Measurements from ENCODE around the gene GNAO1. TPM values are rescaled to one million over a fixed set of nuclear protein-coding genes. Genes with fewer than 3 reads are reported as not detected.

The GNAO1 gene
- polyA plus RNA-seq, 1 donor from 2014 or later = 31.5 TPM

DNA sequence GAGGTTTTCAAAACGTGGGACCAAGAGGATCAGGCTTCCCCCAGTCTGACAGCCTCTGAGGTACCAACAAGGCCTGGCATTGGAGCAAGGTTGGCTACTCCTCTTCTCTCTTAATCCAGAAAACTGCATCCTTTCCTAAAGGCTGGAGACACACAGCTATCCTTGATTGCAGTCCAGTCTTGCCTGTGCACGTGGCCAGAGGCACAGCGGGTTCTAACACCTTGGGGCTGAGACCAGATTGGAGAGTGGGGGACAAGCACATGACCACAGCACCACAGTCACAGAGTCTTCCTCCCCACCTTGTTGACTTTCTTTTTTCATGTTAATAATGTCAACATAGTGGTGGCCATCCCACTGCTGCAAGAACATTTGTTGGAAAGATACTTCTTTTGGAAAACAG lies 46.9 kb downstream of the GNAO1 start:
- Histone ChIP-seq H3K9me2 (ENCODE audit: insufficient read depth, low read length) (no peaks in the 10 kb centered on the region), H3K27ac (ENCODE audit: low read length) (no peak overlapping the region), H3K4me3 (ENCODE audit: low read length) (no peak overlapping the region), H3K36me3 (ENCODE audit: insufficient read depth, low read length) (no peaks in the 10 kb centered on the region), H3K4me2 (ENCODE audit: low read length) (no peak overlapping the region), H3F3A (ENCODE audit: insufficient read depth, low read length, poor library complexity, severe bottlenecking) (no peaks in the 10 kb centered on the region), H3K9me3 (ENCODE audit: low read length) (no peaks in the 10 kb centered on the region), H3K27me3 (ENCODE audit: insufficient read depth, low read depth, low read length) (no peaks in the 10 kb centered on the region), H4K20me1 (ENCODE audit: insufficient read depth) (peaks cover 16% of the 10 kb centered on the region), H3K79me2 (replicated peaks; ENCODE audit: insufficient read depth, low read length) (peaks cover 20% of the 10 kb centered on the region), H2AFZ (ENCODE audit: low read depth, low read length) (no peak overlapping the region), H3K9ac (ENCODE audit: low read length) (no peak overlapping the region)
- TF ChIP-seq RAD21 (conservative IDR thresholded peaks at IDR 0.05) (no peak), TAF1 (IDR thresholded peaks at IDR 0.05; ENCODE audit: low read depth) (no peak), EZH2 (IDR thresholded peaks at IDR 0.05; ENCODE audit: borderline replicate concordance, insufficient read depth, low read length, poor library complexity, severe bottlenecking) (no peak), SMC3 (conservative IDR thresholded peaks at IDR 0.05; ENCODE audit: poor library complexity) (no peak), MXI1 (conservative IDR thresholded peaks at IDR 0.05; ENCODE audit: poor library complexity, severe bottlenecking) (no peak), EP300 (conservative IDR thresholded peaks at IDR 0.05; ENCODE audit: poor library complexity, severe bottlenecking) (no peak)
- TF ChIP-seq, protein P1, sequence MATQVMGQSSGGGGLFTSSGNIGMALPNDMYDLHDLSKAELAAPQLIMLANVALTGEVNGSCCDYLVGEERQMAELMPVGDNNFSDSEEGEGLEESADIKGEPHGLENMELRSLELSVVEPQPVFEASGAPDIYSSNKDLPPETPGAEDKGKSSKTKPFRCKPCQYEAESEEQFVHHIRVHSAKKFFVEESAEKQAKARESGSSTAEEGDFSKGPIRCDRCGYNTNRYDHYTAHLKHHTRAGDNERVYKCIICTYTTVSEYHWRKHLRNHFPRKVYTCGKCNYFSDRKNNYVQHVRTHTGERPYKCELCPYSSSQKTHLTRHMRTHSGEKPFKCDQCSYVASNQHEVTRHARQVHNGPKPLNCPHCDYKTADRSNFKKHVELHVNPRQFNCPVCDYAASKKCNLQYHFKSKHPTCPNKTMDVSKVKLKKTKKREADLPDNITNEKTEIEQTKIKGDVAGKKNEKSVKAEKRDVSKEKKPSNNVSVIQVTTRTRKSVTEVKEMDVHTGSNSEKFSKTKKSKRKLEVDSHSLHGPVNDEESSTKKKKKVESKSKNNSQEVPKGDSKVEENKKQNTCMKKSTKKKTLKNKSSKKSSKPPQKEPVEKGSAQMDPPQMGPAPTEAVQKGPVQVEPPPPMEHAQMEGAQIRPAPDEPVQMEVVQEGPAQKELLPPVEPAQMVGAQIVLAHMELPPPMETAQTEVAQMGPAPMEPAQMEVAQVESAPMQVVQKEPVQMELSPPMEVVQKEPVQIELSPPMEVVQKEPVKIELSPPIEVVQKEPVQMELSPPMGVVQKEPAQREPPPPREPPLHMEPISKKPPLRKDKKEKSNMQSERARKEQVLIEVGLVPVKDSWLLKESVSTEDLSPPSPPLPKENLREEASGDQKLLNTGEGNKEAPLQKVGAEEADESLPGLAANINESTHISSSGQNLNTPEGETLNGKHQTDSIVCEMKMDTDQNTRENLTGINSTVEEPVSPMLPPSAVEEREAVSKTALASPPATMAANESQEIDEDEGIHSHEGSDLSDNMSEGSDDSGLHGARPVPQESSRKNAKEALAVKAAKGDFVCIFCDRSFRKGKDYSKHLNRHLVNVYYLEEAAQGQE (IDR thresholded peaks at IDR 0.05; ENCODE audit: borderline replicate concordance) = no peak

DNA sequence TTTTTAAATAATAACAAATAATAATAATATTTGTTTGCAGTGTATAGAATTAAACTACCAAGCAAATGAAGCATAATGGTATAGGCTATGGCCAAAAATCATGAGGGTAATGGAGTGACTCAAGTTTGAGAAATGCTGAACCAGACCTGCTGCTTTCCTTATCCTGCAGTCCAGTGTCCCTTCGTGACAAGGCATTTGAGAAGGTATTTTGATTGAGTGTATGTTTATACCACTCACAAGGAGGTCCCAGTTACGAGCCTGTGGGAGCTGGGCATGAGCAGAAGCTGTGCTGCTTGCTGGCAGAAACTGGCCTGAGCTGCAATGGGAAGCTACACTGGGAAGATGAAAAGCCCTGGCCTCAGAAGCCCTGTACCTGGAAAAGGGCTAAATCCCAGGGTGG lies 50.3 kb downstream of the GNAO1 start:
- H3K4me3 ChIP-seq (ENCODE audit: low read length) = no peak overlapping the region
- no peaks in the 10 kb centered on the region for H3K36me3 ChIP-seq (ENCODE audit: insufficient read depth, low read length)
- peaks cover 12% of the 10 kb centered on the region for H4K20me1 ChIP-seq (ENCODE audit: insufficient read depth)
- H3K4me2 ChIP-seq (ENCODE audit: low read length) = no peak overlapping the region
- no peaks in the 10 kb centered on the region for H3K9me2 ChIP-seq (ENCODE audit: insufficient read depth, low read length)
- H3K27me3 ChIP-seq (ENCODE audit: insufficient read depth, low read depth, low read length) = no peaks in the 10 kb centered on the region
- H3F3A ChIP-seq (ENCODE audit: insufficient read depth, low read length, poor library complexity, severe bottlenecking) = no peaks in the 10 kb centered on the region
- peaks cover 15% of the 10 kb centered on the region for H3K79me2 ChIP-seq (replicated peaks; ENCODE audit: insufficient read depth, low read length)
- TF ChIP-seq TAF1 (IDR thresholded peaks at IDR 0.05; ENCODE audit: low read depth) (no peak), MXI1 (conservative IDR thresholded peaks at IDR 0.05; ENCODE audit: poor library complexity, severe bottlenecking) (no peak), SMC3 (conservative IDR thresholded peaks at IDR 0.05; ENCODE audit: poor library complexity) (no peak)
- H3K9me3 ChIP-seq (ENCODE audit: low read length) = no peaks in the 10 kb centered on the region
- no peak overlapping the region for H2AFZ ChIP-seq (ENCODE audit: low read depth, low read length)
- no peak overlapping the region for H3K27ac ChIP-seq (ENCODE audit: low read length)
- H3K9ac ChIP-seq (ENCODE audit: low read length) = no peak overlapping the region

DNA sequence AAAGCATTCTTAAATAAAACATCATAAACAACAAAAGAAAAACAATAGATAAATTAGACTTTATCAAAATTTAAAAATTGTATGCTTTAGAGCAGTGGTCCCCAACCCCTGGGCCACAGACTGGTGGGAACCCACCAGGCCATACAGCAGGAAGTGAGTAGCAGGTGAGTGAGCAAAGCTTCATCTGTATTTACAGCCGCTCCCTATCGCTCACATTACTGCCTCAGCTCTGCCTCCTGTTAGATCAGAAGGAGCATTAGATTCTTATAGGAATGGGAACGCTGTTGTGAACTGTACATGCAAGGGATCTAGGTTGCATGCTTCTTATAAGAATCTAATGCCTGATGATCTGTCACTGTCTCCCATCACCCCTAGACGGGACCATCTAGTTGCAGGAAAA lies 51.5 kb downstream of the GNAO1 start:
- H4K20me1 ChIP-seq (ENCODE audit: insufficient read depth) = peaks cover 12% of the 10 kb centered on the region
- H3K36me3 ChIP-seq (ENCODE audit: insufficient read depth, low read length) = no peaks in the 10 kb centered on the region
- H3K27ac ChIP-seq (ENCODE audit: low read length) = no peak overlapping the region
- no peak overlapping the region for H3K9ac ChIP-seq (ENCODE audit: low read length)
- H3K4me2 ChIP-seq (ENCODE audit: low read length) = no peak overlapping the region
- no peak overlapping the region for H3K4me3 ChIP-seq (ENCODE audit: low read length)
- peaks cover 10% of the 10 kb centered on the region for H3K79me2 ChIP-seq (replicated peaks; ENCODE audit: insufficient read depth, low read length)
- H3K27me3 ChIP-seq (ENCODE audit: insufficient read depth, low read depth, low read length) = no peaks in the 10 kb centered on the region
- TF ChIP-seq, protein P2, sequence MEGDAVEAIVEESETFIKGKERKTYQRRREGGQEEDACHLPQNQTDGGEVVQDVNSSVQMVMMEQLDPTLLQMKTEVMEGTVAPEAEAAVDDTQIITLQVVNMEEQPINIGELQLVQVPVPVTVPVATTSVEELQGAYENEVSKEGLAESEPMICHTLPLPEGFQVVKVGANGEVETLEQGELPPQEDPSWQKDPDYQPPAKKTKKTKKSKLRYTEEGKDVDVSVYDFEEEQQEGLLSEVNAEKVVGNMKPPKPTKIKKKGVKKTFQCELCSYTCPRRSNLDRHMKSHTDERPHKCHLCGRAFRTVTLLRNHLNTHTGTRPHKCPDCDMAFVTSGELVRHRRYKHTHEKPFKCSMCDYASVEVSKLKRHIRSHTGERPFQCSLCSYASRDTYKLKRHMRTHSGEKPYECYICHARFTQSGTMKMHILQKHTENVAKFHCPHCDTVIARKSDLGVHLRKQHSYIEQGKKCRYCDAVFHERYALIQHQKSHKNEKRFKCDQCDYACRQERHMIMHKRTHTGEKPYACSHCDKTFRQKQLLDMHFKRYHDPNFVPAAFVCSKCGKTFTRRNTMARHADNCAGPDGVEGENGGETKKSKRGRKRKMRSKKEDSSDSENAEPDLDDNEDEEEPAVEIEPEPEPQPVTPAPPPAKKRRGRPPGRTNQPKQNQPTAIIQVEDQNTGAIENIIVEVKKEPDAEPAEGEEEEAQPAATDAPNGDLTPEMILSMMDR (IDR thresholded peaks at IDR 0.05; ENCODE audit: poor library complexity, severe bottlenecking) = no peak
- TF ChIP-seq EZH2 (IDR thresholded peaks at IDR 0.05; ENCODE audit: borderline replicate concordance, insufficient read depth, low read length, poor library complexity, severe bottlenecking) (no peak), TAF1 (IDR thresholded peaks at IDR 0.05; ENCODE audit: low read depth) (no peak), EP300 (conservative IDR thresholded peaks at IDR 0.05; ENCODE audit: poor library complexity, severe bottlenecking) (no peak), MXI1 (conservative IDR thresholded peaks at IDR 0.05; ENCODE audit: poor library complexity, severe bottlenecking) (no peak), POLR2AphosphoS5 (IDR thresholded peaks at IDR 0.05) (no peak), SMC3 (conservative IDR thresholded peaks at IDR 0.05; ENCODE audit: poor library complexity) (no peak), RAD21 (conservative IDR thresholded peaks at IDR 0.05) (no peak)
- TF ChIP-seq, protein P1 (IDR thresholded peaks at IDR 0.05; ENCODE audit: borderline replicate concordance) = no peak
- no peaks in the 10 kb centered on the region for H3K9me2 ChIP-seq (ENCODE audit: insufficient read depth, low read length)
- no peaks in the 10 kb centered on the region for H3K9me3 ChIP-seq (ENCODE audit: low read length)
- no peaks in the 10 kb centered on the region for H3F3A ChIP-seq (ENCODE audit: insufficient read depth, low read length, poor library complexity, severe bottlenecking)
- H2AFZ ChIP-seq (ENCODE audit: low read depth, low read length) = no peak overlapping the region
